DMS153 treated with DMSO at 0.1 percent for 48 hours (cell line): ENCODE measurements around the gene SIL1.

Experiments
- DNase-seq: peaks from one replicate; lab custom pipeline; 2025; ENCODE audit not compliant: unreplicated experiment; lab: John Stamatoyannopoulos, UW

Gene SIL1

GRCh38 chr5:138964647-138965201 lies 233.4 kb downstream of the SIL1 start:
- no peak for DNase-seq

DNA sequence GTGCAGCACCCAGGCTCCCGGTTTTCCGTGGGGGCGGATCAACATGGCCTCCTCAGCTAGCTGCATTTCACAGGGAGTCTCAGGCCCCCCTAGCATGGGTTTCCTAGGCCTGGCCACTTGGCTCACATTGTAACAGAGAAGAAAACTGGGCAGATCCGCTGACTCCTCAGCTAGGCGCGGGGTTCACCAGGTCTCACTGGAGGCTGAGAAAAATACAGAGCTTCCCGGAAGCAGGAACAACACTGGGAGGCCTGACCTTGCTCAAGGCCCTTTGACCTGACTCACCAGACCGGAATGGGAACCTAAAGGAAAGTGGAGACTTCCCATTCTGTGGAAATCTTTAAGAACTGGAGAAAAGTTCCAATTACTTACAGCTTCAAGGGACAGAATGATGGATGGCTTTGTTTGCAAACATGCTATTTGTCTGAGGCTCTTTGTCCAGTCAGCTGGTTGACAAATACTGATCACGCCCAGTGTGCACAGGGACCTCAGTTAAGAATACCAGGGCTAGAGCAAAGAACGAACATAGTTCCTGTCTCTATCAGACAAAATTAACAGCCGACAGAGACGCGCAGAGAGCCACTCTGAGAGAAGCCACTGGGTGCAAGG lies 234.3 kb downstream of the SIL1 start:
- DNase-seq = no peak

- no peak for DNase-seq
Measured at GRCh38 chr5:138962614-138963370, 235.4 kb downstream of the SIL1 start.

- DNase-seq = no peak
Measured at GRCh38 chr5:138961729-138962128, 236.4 kb downstream of the SIL1 start.

- DNase-seq = no peak
Measured at GRCh38 chr5:138961221-138961620, 236.9 kb downstream of the SIL1 start.

DNA sequence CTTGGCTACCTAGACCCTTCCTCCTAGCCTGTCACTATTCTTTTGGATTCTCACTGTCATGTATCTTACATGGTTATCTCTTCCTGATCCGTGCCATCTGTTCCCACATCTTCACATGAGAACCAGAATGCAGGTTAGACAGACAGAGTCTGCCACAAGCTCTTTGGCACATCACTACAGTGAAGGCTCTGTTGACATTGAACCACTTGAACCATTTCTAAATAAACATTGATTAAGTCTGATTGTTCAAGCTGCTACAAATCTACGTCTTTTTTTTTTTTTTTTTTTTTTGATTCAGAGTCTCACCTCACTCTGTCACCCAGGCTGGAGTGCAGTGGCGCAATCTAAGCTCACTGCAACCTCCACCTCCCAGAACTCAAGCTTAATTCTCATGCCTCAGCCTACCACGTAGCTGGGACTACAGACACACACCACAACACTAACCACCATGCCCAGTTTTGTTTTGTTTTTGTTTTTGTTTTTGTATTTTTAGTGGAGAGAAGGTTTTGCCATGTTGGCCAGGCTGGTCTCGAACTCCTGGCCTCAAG lies 237.9 kb downstream of the SIL1 start:
- DNase-seq = peak; percentile 73

- no peak for DNase-seq
Measured at GRCh38 chr5:138956801-138957200, 241.4 kb downstream of the SIL1 start.

- DNase-seq = no peak
Measured at GRCh38 chr5:138955671-138956295, 242.4 kb downstream of the SIL1 start.

GRCh38 chr5:138955013-138955660 lies 243.0 kb downstream of the SIL1 start:
- peak; percentile 8 for DNase-seq

DNA sequence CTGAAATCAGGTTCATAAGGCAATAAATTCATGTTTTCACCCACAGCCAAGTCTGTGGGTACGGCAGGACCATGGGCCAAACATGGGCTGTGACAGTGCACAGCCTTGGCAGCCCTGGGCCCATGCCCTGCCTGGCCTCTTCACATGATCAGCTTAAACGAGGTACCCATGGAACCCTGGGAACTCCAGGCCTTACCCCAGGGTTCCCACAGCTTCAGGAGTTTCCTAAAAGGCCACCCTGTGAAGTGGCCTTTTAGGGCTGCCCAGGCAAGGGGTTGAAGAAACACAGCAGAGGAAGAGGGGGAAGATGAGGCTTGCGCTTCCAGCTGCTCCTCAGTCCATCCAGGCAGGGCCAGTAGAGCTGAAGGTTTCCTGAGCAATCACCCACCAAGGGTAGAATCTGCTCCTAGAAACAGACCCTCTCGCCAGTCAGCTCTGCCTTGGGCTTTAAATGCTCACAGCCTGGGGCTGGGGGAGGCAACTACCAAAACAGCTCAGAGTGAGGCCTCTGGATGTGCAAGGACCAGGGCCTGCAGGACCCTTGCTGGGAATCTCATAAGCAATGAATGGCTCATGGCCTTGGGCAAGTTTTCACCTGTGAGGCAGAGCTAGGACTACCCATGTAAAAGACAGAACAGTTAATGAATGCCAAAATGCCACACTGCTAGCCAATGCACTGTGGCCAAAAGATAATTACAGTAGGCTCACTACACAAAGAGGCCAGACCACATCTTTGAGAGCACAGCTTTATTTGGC lies 243.7 kb downstream of the SIL1 start:
- no peak for DNase-seq

GRCh38 chr5:138953387-138954256 lies 244.5 kb downstream of the SIL1 start:
- DNase-seq = peak; percentile 40

GRCh38 chr5:138952962-138953361 lies 245.2 kb downstream of the SIL1 start:
- no peak for DNase-seq

DNA sequence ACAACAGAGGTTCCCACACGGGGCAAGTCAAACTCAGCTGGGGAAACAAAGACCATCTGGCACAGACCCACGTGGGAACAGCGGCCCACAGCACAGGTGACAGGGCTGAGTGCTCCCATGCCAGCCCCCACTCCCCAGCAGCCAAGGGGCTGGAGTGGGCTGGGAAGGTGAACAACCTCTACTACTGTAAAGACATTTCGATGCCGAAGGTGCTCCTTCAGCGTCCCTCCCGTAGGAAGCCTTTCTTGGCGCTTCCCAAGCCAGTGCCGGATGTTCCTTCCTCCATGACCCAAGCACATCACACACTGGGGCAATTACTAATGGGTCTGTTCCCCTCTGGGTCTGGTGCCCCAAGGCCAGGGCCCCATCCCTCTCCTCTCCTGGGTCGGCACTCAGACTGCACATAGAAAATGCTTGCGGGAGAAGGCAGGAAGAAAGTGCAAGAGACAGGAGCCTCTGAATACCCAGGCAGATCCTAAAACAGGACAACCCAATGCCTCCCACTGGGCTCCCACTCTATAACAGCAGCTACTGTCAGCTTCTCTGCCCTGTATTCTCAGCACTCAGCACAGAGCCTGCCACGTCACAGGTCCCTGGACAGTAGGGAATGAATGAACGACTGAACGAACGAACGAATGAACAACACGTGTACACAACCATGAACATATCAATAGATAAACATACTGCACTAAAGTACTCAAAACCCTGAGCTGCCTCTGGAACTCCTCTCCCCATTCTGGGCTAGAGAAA lies 246.0 kb downstream of the SIL1 start:
- no peak for DNase-seq

GRCh38 chr5:138951091-138951985 lies 246.8 kb downstream of the SIL1 start:
- DNase-seq = no peak

DNA sequence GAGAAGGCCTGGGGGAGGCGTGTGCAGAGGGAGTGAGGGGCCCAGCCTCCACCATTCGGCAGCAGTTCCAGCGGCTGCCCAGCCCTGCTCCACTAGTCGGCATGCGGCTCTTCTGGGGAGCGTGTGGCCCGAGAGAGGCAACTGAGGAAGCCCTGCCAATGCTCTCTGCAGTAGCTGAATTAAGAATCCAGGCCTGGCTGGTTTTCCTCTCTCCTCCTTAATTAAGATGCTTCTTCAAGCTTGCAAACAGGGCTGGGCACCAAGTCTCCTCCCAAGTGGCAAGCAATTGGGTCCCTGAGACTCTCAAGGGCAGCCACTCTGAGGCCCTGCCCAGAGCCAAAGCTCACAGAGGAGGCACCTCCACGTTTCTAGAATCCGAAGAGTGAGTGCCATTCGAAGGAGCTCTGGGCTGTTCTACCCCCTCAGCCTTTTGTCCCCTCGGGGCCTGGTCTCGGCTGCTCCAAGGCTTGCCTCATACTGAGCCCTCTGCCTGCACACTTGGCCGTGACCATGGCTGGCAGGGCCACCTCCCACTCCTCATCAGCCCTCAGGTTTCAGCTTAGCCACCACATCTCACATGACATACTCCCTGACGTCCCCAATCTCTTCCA lies 247.6 kb downstream of the SIL1 start:
- DNase-seq = no peak

GRCh38 chr5:138949988-138950387 lies 248.2 kb downstream of the SIL1 start:
- DNase-seq = no peak

- DNase-seq = no peak
Measured at GRCh38 chr5:138949223-138949574, 249.0 kb downstream of the SIL1 start.
